ENCODE data around the gene CCNA2.

Gene CCNA2

DNA sequence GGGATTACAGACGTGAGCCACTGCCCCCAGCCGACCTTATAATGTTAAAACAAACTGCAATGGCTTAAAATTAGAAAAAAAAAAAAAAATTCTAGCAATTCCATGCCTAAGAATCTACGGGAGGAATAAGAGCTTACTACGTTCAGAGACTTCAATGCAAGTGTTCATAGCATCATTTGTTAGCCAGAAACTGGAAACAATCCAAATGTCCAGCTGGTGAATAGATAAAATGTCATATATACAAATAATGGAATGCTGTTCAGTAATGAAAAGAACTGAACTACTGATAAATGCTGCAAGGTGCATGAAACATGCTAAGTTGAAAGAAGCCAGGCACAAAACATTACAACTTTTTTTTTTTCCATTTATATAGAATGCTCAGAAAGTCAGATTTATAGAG is 17.3 kb downstream of the CCNA2 start:
- H3K36me3 ChIP-seq (ENCODE audit: control insufficient read depth in 2 of 2, insufficient read depth in 2 of 2, low read length in 2 of 2), result peaks cover 16 to 36% of the 10 kb centered on the region in 2 donors
- H3K4me3 ChIP-seq (ENCODE audit: low read length in 2 of 2), result no peak overlapping the region
- peaks cover 5% of the 10 kb centered on the region for H3K4me1 ChIP-seq (ENCODE audit: control insufficient read depth, insufficient read depth, low read length)
- no peak overlapping the region for H3K27ac ChIP-seq (ENCODE audit: low read length)
- H3K9me3 ChIP-seq (ENCODE audit: control insufficient read depth in 2 of 2, low read length in 2 of 2), result no peaks in the 10 kb centered on the region
- no peaks in the 10 kb centered on the region for H3K27me3 ChIP-seq (ENCODE audit: control insufficient read depth in 1 of 2, insufficient read depth in 2 of 2, low read length in 2 of 2)
- H3K9ac ChIP-seq (ENCODE audit: low read length in 2 of 2), result no peak overlapping the region

- Histone ChIP-seq H3K4me1 (ENCODE audit: control insufficient read depth, insufficient read depth, low read length) (peaks cover 5% of the 10 kb centered on the region), H3K9ac (ENCODE audit: low read length in 2 of 2) (peak overlapping the region; percentile 93 to 99), H3K36me3 (ENCODE audit: control insufficient read depth in 2 of 2, insufficient read depth in 2 of 2, low read length in 2 of 2) (peaks cover 13 to 16% of the 10 kb centered on the region in 2 donors), H3K27ac (ENCODE audit: low read length) (peak overlapping the region; percentile 98), H3K27me3 (ENCODE audit: control insufficient read depth in 1 of 2, insufficient read depth in 2 of 2, low read length in 2 of 2) (no peaks in the 10 kb centered on the region), H3K9me3 (ENCODE audit: control insufficient read depth in 2 of 2, low read length in 2 of 2) (no peaks in the 10 kb centered on the region), H3K4me3 (ENCODE audit: low read length in 2 of 2) (peak overlapping the region; percentile 88 to 97)
These were observed 22.0 kb downstream of the CCNA2 start for GRCh38 chr4:121801715-121802075.

DNA sequence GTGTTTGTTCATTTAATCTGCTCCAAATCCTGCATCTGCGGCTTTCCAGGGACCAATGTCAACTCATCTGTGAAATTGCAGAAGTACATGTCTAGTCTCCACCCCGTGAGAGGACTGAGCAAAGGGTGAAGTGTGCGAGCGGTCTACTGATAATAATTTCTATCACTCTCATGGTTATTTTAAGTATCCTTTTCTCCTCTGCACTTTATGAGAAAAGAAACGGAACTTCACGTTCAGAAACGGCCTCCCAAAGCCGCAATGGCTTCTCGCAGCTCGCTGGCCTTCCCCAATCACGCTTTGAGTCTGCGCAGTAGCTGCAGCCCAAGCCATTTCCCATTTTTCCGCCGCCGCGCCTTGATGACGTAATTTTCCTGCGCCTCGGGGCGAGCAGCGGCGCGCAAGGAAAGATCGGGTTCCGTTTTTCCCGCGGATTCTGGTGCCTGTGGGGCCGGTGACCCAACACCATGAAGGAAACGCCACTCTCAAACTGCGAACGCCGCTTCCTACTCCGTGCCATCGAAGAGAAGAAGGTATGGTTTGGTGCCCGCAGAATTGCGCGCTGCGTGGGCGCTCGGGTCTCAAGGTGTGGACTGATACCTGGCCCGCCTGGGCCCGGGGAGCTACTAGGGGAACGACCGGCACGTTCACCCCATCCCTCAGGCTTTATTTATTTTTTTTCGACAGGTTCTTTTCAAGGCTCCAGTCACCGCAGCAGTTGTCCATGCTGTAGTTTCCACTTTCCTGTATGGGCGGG is 22.5 kb downstream of the CCNA2 start, which contains the start of gene EXOSC9:
TSS of gene EXOSC9 (plus strand) at position 363 of the 754 bp plus-strand sequence. CDS start at position 465, 102 bp downstream.
- Histone ChIP-seq H3K27me3 (ENCODE audit: control insufficient read depth in 1 of 2, insufficient read depth in 2 of 2, low read length in 2 of 2) (no peaks in the 10 kb centered on the region), H3K9ac (ENCODE audit: low read length in 2 of 2) (peak within 1 kb of the TSS; percentile 93 to 99), H3K4me1 (ENCODE audit: control insufficient read depth, insufficient read depth, low read length) (peaks cover 5% of the 10 kb centered on the region), H3K36me3 (ENCODE audit: control insufficient read depth in 2 of 2, insufficient read depth in 2 of 2, low read length in 2 of 2) (peaks cover 10 to 11% of the 10 kb centered on the region in 2 donors), H3K4me3 (ENCODE audit: low read length in 2 of 2) (peak within 1 kb of the TSS; percentile 88 to 97), H3K9me3 (ENCODE audit: control insufficient read depth in 2 of 2, low read length in 2 of 2) (no peaks in the 10 kb centered on the region), H3K27ac (ENCODE audit: low read length) (peak within 1 kb of the TSS; percentile 98)

GRCh38 chr4:121800638-121800960 is 23.1 kb downstream of the CCNA2 start:
- Histone ChIP-seq H3K27me3 (ENCODE audit: control insufficient read depth in 1 of 2, insufficient read depth in 2 of 2, low read length in 2 of 2) (no peaks in the 10 kb centered on the region), H3K9ac (ENCODE audit: low read length in 2 of 2) (peak overlapping the region; percentile 93 to 99), H3K9me3 (ENCODE audit: control insufficient read depth in 2 of 2, low read length in 2 of 2) (no peaks in the 10 kb centered on the region), H3K27ac (ENCODE audit: low read length) (peak overlapping the region; percentile 98), H3K4me1 (ENCODE audit: control insufficient read depth, insufficient read depth, low read length) (peaks cover 5% of the 10 kb centered on the region), H3K4me3 (ENCODE audit: low read length in 2 of 2) (peak overlapping the region; percentile 88 to 97), H3K36me3 (ENCODE audit: control insufficient read depth in 2 of 2, insufficient read depth in 2 of 2, low read length in 2 of 2) (peaks cover 10 to 11% of the 10 kb centered on the region in 2 donors)

- Histone ChIP-seq H3K36me3 (ENCODE audit: control insufficient read depth in 2 of 2, insufficient read depth in 2 of 2, low read length in 2 of 2) (peaks cover 5 to 11% of the 10 kb centered on the region in 2 donors), H3K27me3 (ENCODE audit: control insufficient read depth in 1 of 2, insufficient read depth in 2 of 2, low read length in 2 of 2) (no peaks in the 10 kb centered on the region), H3K4me3 (ENCODE audit: low read length in 2 of 2) (peak overlapping the region in 1 of 2 donors; percentile 88), H3K9me3 (ENCODE audit: control insufficient read depth in 2 of 2, low read length in 2 of 2) (no peaks in the 10 kb centered on the region), H3K9ac (ENCODE audit: low read length in 2 of 2) (no peak overlapping the region), H3K27ac (ENCODE audit: low read length) (no peak overlapping the region), H3K4me1 (ENCODE audit: control insufficient read depth, insufficient read depth, low read length) (peaks cover 5% of the 10 kb centered on the region)
These were observed 23.7 kb downstream of the CCNA2 start for GRCh38 chr4:121799867-121800501.

DNA sequence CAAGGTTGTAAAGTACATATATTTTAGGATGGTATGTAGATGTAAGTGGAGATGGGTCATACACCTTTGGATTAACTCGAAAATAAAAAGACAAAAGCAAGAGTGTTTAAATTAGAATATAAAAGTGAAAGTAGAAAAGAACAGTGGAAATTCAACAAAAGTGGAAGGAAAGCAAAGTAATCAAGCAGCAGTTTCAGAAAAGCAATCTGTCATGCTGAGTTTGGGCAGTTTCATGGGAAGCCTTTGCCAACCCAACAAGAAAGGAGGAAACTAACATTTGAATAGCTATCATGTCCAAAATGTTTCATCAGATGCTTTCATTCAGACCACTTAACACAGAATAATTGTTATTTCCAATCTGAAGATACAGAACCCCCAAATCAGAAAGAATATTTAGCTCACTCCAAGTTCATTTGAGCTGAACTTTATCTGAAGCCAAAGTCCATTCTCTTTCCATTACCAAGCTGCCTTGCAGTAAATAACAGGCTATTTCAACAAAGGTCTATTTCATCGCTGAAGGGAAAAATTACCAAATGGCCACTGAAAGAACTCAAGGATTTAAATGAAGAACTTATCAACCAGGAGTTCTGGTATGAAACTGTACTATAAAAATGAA is 24.4 kb downstream of the CCNA2 start:
- H3K27me3 ChIP-seq (ENCODE audit: control insufficient read depth in 1 of 2, insufficient read depth in 2 of 2, low read length in 2 of 2), result no peaks in the 10 kb centered on the region
- no peak overlapping the region for H3K4me3 ChIP-seq (ENCODE audit: low read length in 2 of 2)
- peaks cover 5% of the 10 kb centered on the region for H3K4me1 ChIP-seq (ENCODE audit: control insufficient read depth, insufficient read depth, low read length)
- no peak overlapping the region for H3K9ac ChIP-seq (ENCODE audit: low read length in 2 of 2)
- H3K36me3 ChIP-seq (ENCODE audit: control insufficient read depth in 2 of 2, insufficient read depth in 2 of 2, low read length in 2 of 2), result peaks cover 0 to 5% of the 10 kb centered on the region in 2 donors
- no peak overlapping the region for H3K27ac ChIP-seq (ENCODE audit: low read length)
- no peaks in the 10 kb centered on the region for H3K9me3 ChIP-seq (ENCODE audit: control insufficient read depth in 2 of 2, low read length in 2 of 2)

GRCh38 chr4:121796283-121796682 is 27.4 kb downstream of the CCNA2 start:
- Histone ChIP-seq H3K9me3 (ENCODE audit: control insufficient read depth in 2 of 2, low read length in 2 of 2) (no peaks in the 10 kb centered on the region), H3K27me3 (ENCODE audit: control insufficient read depth in 1 of 2, insufficient read depth in 2 of 2, low read length in 2 of 2) (no peaks in the 10 kb centered on the region), H3K27ac (ENCODE audit: low read length) (no peak overlapping the region), H3K36me3 (ENCODE audit: control insufficient read depth in 2 of 2, insufficient read depth in 2 of 2, low read length in 2 of 2) (no peaks in the 10 kb centered on the region), H3K4me1 (ENCODE audit: control insufficient read depth, insufficient read depth, low read length) (no peaks in the 10 kb centered on the region), H3K4me3 (ENCODE audit: low read length in 2 of 2) (no peak overlapping the region), H3K9ac (ENCODE audit: low read length in 2 of 2) (no peak overlapping the region)

DNA sequence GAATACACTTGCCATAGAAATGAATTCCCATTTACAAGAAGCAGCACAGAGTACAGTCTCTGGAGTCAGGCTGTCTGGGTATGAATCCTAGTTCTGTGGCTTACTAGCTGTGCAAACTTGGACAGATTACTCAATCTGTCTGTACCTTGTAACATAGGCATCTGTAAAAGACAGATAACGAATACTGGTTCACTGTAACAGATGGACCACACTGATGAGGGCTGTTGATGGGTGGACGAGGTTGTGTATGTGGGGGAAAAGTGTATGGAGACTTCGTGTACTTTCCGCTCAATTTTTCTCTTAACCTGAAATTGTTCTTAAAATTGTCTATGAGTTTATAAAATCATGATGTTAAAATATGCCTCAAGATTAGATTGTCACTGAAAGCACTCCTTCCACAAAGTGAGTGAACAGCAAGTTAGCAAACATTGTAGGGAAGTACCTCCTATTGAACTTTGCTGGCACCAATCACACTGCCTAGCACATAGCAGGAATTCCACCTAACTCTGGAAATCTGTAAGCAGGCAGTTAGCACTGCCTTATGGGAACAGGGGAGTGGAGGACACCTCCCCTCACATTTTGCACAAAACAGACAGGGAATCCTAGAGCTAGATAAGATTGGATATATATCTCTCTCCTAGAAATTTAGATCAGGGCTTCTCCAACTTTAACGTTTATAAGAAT is 29.0 kb downstream of the CCNA2 start:
- no peak overlapping the region for H3K4me3 ChIP-seq (ENCODE audit: low read length in 2 of 2)
- H3K36me3 ChIP-seq (ENCODE audit: control insufficient read depth in 2 of 2, insufficient read depth in 2 of 2, low read length in 2 of 2), result no peaks in the 10 kb centered on the region
- H3K27ac ChIP-seq (ENCODE audit: low read length), result no peak overlapping the region
- no peaks in the 10 kb centered on the region for H3K4me1 ChIP-seq (ENCODE audit: control insufficient read depth, insufficient read depth, low read length)
- H3K9ac ChIP-seq (ENCODE audit: low read length in 2 of 2), result no peak overlapping the region
- no peaks in the 10 kb centered on the region for H3K27me3 ChIP-seq (ENCODE audit: control insufficient read depth in 1 of 2, insufficient read depth in 2 of 2, low read length in 2 of 2)
- H3K9me3 ChIP-seq (ENCODE audit: control insufficient read depth in 2 of 2, low read length in 2 of 2), result no peaks in the 10 kb centered on the region

- no peaks in the 10 kb centered on the region for H3K27me3 ChIP-seq (ENCODE audit: control insufficient read depth in 1 of 2, insufficient read depth in 2 of 2, low read length in 2 of 2)
- H3K36me3 ChIP-seq (ENCODE audit: control insufficient read depth in 2 of 2, insufficient read depth in 2 of 2, low read length in 2 of 2), result no peaks in the 10 kb centered on the region
- H3K9me3 ChIP-seq (ENCODE audit: control insufficient read depth in 2 of 2, low read length in 2 of 2), result no peaks in the 10 kb centered on the region
- no peaks in the 10 kb centered on the region for H3K4me1 ChIP-seq (ENCODE audit: control insufficient read depth, insufficient read depth, low read length)
- H3K27ac ChIP-seq (ENCODE audit: low read length), result no peak overlapping the region
- no peak overlapping the region for H3K9ac ChIP-seq (ENCODE audit: low read length in 2 of 2)
- H3K4me3 ChIP-seq (ENCODE audit: low read length in 2 of 2), result no peak overlapping the region
These were observed 30.7 kb downstream of the CCNA2 start for GRCh38 chr4:121792966-121793365.

DNA sequence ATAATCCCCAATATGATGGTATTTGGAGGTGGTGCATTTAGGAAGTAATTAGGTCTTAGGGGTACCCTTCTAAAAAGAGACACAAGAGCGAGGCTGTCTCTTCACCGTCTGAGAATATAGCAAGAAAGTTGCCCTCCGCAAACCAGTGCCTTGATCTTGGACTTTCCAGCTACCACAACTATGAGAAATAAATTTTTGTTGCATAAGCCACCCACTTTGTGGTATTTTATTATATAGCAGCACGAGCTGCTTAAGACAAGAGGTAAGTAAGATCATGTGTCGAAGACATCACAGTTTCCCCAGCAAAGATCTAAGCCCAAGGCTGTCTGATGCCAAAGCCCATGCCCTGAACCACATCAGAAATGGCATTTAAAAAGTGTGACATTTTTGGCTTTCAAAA is 32.2 kb downstream of the CCNA2 start:
- Histone ChIP-seq H3K27me3 (ENCODE audit: control insufficient read depth in 1 of 2, insufficient read depth in 2 of 2, low read length in 2 of 2) (no peaks in the 10 kb centered on the region), H3K36me3 (ENCODE audit: control insufficient read depth in 2 of 2, insufficient read depth in 2 of 2, low read length in 2 of 2) (no peaks in the 10 kb centered on the region), H3K9ac (ENCODE audit: low read length in 2 of 2) (no peak overlapping the region), H3K9me3 (ENCODE audit: control insufficient read depth in 2 of 2, low read length in 2 of 2) (no peaks in the 10 kb centered on the region), H3K4me1 (ENCODE audit: control insufficient read depth, insufficient read depth, low read length) (no peaks in the 10 kb centered on the region), H3K27ac (ENCODE audit: low read length) (no peak overlapping the region), H3K4me3 (ENCODE audit: low read length in 2 of 2) (no peak overlapping the region)

Measured in stomach smooth muscle (tissue), 2 donors.